ENCODE data around the gene SLC16A5. TPM values are rescaled to one million over a fixed set of nuclear protein-coding genes. Genes with fewer than 3 reads are reported as not detected.
A peak's percentile ranks its signal among the peaks of the same experiment; 100 is the strongest.

SLC16A5 gene
- total RNA-seq, 2 donors from 2014 or later = 16.5 to 34.1 TPM

DNA sequence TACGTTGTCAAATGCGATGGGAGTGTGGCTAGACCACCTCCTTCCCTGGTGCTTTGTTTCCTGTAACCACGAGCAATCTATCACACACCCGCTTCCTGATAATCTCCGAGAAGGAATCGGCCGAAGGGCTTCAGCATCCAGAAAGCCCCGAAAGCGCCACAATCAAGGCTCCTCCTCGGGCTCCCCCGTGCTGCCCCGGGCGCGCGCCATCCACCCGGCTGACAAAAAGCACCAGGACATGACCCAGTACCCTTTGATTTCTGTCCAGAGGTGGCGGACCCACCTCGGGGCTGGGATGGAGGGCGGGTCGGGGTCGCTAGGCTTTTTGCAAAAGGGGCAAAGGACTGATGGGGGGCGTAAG, 21.3 kb downstream of the SLC16A5 start:
- Histone ChIP-seq H3K27ac (peak overlapping the region in 1 of 2 donors; percentile 84), H3K9me3 (no peaks in the 10 kb centered on the region)

DNA sequence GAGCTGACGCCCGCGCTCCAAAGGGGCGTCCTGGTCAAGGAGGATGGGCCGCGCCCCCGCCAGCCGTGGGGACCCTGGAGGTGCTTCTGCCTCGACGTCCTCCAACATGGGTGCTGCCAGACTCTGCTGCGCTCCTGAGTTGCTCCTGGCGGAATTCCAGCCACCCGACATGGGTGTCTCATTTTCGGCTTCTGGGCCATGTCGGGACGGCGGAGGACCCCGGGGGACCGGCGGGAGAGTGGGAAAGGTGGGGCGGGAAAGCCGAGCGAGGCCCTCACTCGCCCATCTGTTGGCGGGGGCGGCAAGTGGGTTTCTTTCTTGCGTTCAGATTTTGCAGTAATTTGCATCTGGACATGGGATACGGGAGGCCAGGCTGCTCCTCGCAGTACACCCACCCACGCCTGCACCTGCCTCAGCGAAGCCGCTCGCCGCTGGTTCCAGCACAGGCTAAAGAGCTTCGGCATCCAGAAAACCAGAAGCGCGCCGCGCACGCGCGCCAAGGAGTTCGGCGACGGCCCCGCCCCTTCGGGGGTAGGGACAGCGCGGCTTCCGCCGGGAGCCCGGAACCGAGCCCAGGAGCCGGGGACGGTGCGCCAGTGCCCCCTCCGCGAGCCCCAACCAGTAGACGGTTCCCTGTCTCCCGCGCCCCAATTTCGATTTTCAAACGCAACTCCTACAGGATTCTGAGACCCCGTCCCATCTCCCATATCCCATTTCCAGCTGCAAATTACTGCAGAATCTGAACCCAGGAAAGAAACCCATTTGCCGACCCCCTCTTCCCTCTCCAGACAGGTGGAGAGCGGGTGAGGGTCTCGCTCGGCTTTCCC, 21.9 kb downstream of the SLC16A5 start, which contains the start of gene ARMC7:
Gene ARMC7, plus strand, starts transcription at position 563 of the 827 bp plus-strand sequence. CDS start 320 bp downstream, outside the sequence.
- TF ChIP-seq, protein P1, sequence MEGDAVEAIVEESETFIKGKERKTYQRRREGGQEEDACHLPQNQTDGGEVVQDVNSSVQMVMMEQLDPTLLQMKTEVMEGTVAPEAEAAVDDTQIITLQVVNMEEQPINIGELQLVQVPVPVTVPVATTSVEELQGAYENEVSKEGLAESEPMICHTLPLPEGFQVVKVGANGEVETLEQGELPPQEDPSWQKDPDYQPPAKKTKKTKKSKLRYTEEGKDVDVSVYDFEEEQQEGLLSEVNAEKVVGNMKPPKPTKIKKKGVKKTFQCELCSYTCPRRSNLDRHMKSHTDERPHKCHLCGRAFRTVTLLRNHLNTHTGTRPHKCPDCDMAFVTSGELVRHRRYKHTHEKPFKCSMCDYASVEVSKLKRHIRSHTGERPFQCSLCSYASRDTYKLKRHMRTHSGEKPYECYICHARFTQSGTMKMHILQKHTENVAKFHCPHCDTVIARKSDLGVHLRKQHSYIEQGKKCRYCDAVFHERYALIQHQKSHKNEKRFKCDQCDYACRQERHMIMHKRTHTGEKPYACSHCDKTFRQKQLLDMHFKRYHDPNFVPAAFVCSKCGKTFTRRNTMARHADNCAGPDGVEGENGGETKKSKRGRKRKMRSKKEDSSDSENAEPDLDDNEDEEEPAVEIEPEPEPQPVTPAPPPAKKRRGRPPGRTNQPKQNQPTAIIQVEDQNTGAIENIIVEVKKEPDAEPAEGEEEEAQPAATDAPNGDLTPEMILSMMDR (IDR thresholded peaks at IDR 0.05) = peak in 1 of 2 donors; percentile 23
- peak; percentile 89 for DNase-seq (ENCODE audit: low spot score)
- H3K9me3 ChIP-seq = no peaks in the 10 kb centered on the region
- peaks cover 0 to 39% of the 10 kb centered on the region in 2 donors for H3K4me1 ChIP-seq
- H3K4me3 ChIP-seq = peak within 1 kb of the TSS; percentile 66 to 84
- no peaks in the 10 kb centered on the region for H3K36me3 ChIP-seq
- peak within 1 kb of the TSS; percentile 78 to 84 for H3K27ac ChIP-seq
- H3K27me3 ChIP-seq = no peaks in the 10 kb centered on the region

More for the DNA sequence above, 21.3 kb downstream of the SLC16A5 start:
- no peak for DNase-seq (ENCODE audit: low spot score)
- H3K4me3 ChIP-seq = peak overlapping the region; percentile 66 to 84
- H3K4me1 ChIP-seq = peaks cover 0 to 33% of the 10 kb centered on the region in 2 donors
- H3K36me3 ChIP-seq = no peaks in the 10 kb centered on the region
- no peaks in the 10 kb centered on the region for H3K27me3 ChIP-seq
- TF ChIP-seq, protein P1 (IDR thresholded peaks at IDR 0.05) = no peak

GRCh38 chr17:75110234-75110937, 22.6 kb downstream of the SLC16A5 start:
- H3K4me3 ChIP-seq = peak overlapping the region; percentile 66 to 84
- no peaks in the 10 kb centered on the region for H3K9me3 ChIP-seq
- no peaks in the 10 kb centered on the region for H3K36me3 ChIP-seq
- H3K4me1 ChIP-seq = peaks cover 0 to 47% of the 10 kb centered on the region in 2 donors
- DNase-seq (ENCODE audit: low spot score) = no peak
- H3K27ac ChIP-seq = peak overlapping the region; percentile 78 to 84
- H3K27me3 ChIP-seq = no peaks in the 10 kb centered on the region
- TF ChIP-seq, protein P1 (IDR thresholded peaks at IDR 0.05) = no peak

DNA sequence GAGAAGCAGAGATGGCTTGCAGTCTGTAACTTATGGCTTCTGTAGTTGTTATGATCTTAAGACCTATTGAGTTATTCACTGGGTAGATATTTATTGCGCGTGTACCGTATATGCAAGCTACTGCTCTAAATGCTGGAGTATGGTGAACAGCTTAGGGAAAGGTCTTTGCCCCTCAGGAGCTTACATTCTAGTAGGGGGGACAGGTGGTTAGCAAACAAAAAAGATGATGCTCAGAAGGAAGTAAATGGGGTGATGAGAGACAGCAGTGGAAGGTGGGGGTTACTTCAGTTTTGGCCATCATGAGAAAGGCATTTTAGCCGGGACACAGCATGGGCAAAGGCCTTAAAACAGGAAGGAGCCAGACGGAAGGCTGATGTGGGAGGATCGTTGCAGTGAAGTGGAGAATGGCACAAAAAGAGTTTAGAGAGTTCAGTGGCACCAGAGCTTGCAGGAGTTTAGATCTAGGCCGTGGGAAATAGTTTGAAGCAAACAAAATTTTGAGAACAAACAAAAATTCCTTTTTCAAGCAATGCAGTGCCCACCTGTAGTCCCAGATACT, 24.1 kb downstream of the SLC16A5 start:
- Histone ChIP-seq H3K36me3 (no peaks in the 10 kb centered on the region), H3K4me3 (no peak overlapping the region), H3K27me3 (no peaks in the 10 kb centered on the region), H3K9me3 (no peaks in the 10 kb centered on the region), H3K4me1 (peaks cover 0 to 56% of the 10 kb centered on the region in 2 donors), H3K27ac (no peak overlapping the region)
- DNase-seq (ENCODE audit: low spot score) = no peak
- TF ChIP-seq, protein P1 (IDR thresholded peaks at IDR 0.05) = no peak

GRCh38 chr17:75113798-75114551, 26.2 kb downstream of the SLC16A5 start:
- Histone ChIP-seq H3K27ac (peak overlapping the region; percentile 77 to 86), H3K4me1 (peaks cover 0 to 54% of the 10 kb centered on the region in 2 donors)

More at GRCh38 chr17:75113798-75114551, 26.2 kb downstream of the SLC16A5 start:
- TF ChIP-seq, protein P1 (IDR thresholded peaks at IDR 0.05) = peak; percentile 89 to 98
- Histone ChIP-seq H3K4me3 (peak overlapping the region; percentile 27 to 52), H3K36me3 (no peaks in the 10 kb centered on the region), H3K27me3 (no peaks in the 10 kb centered on the region), H3K9me3 (no peaks in the 10 kb centered on the region)
- peak; percentile 97 for DNase-seq (ENCODE audit: low spot score)

Data from right atrium auricular region (tissue), 2 donors.